Measurements from ENCODE around the gene CERS1.
"Not testable (repeated sequence)": the region's sequence is repeated elsewhere in the genome, so short reads cannot be mapped to it uniquely, and the experiment has no call there.

Gene CERS1

GRCh38 chr19:18917593-18917992, 21.6 kb upstream of the CERS1 start:
- DNase-seq, result not testable (repeated sequence)

GRCh38 chr19:18915639-18916038, 19.7 kb upstream of the CERS1 start:
- peak; percentile 40 for DNase-seq

GRCh38 chr19:18913466-18913865, 17.5 kb upstream of the CERS1 start:
- no peak for DNase-seq

- DNase-seq, result no peak
Measured at GRCh38 chr19:18912933-18913332, 17.0 kb upstream of the CERS1 start.

GRCh38 chr19:18910801-18911436, 15.0 kb upstream of the CERS1 start:
- DNase-seq, result no peak

- DNase-seq, result no peak
Measured at GRCh38 chr19:18910010-18910409, 14.1 kb upstream of the CERS1 start.

GRCh38 chr19:18908917-18909619, 13.1 kb upstream of the CERS1 start:
- DNase-seq, result no peak

GRCh38 chr19:18906605-18907519, 10.9 kb upstream of the CERS1 start:
- no peak for DNase-seq

GRCh38 chr19:18905513-18906236, 9.7 kb upstream of the CERS1 start:
- no peak for DNase-seq

GRCh38 chr19:18905058-18905456, 9.1 kb upstream of the CERS1 start:
- no peak for DNase-seq

GRCh38 chr19:18904334-18905057, 8.5 kb upstream of the CERS1 start:
- no peak for DNase-seq

- no peak for DNase-seq
Measured at GRCh38 chr19:18903156-18904037, 7.4 kb upstream of the CERS1 start.

GRCh38 chr19:18902519-18902918, 6.6 kb upstream of the CERS1 start:
- DNase-seq, result not testable (repeated sequence)

GRCh38 chr19:18901491-18901890, 5.5 kb upstream of the CERS1 start:
- DNase-seq, result no peak

- DNase-seq, result no peak
Measured at GRCh38 chr19:18900700-18901481, 4.9 kb upstream of the CERS1 start.

GRCh38 chr19:18899624-18900560, 3.9 kb upstream of the CERS1 start:
- no peak for DNase-seq

- DNase-seq, result no peak
Measured at GRCh38 chr19:18898607-18899408, 2.9 kb upstream of the CERS1 start.

- DNase-seq, result no peak
Measured at GRCh38 chr19:18898081-18898606, 2.2 kb upstream of the CERS1 start.
